Measurements from ENCODE around the gene IL15.

Gene IL15

DNA sequence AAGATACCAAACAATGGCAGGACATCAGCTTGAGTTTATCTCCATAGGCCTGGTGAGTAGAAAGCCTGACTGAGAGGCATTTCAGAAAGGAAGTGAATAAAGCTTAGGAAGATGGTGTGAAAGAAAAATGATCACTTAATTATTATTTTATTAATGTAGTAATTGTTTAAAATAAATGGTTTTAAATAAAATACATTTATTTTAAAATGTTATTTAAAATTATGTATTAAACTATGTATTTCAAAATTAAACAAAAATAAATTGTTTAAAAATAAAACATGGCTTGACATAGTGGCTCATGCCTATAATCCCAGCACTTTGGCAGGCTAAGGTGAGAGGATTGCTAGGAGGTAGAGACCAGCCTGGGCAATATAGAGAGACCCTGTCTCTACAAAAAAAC lies 145.8 kb downstream of the IL15 start:
- no peak for DNase-seq (ENCODE audit: low read depth)

All from iris pigment epithelial cell (primary cell).